Stimulated activated CD4-positive, alpha-beta T cell treated with anti-CD3 and anti-CD28 coated beads, TNF-alpha, amount 100 ng/mL, for 4 hours (primary cell): ENCODE data around the gene FBRS.

ENCODE experiments used
- DNase-seq, 3 experiments: peaks; one replicate each; pipeline ENCODE4 v3.0.0-alpha.2; 2020; ENCODE audit warnings: low read depth in 3 of 3

FBRS gene

GRCh38 chr16:30644334-30644830 lies 13.8 kb upstream of the FBRS start:
- DNase-seq = no peak

GRCh38 chr16:30645727-30646126 lies 12.5 kb upstream of the FBRS start:
- no peak for DNase-seq

GRCh38 chr16:30647274-30647571 lies 11.0 kb upstream of the FBRS start:
- DNase-seq = no peak

- DNase-seq = peak in 2 of 3 experiments; percentile 20 to 33
Observed at GRCh38 chr16:30649725-30650368, 8.4 kb upstream of the FBRS start.

- DNase-seq = peak; percentile 92 to 98 (median 96)
Observed at GRCh38 chr16:30650369-30651123, 7.7 kb upstream of the FBRS start, which contains the start of gene PRR14. Gene PRR14 (plus strand): TSS chr16:30650960. CDS start chr16:30651646, 686 bp downstream.

GRCh38 chr16:30651124-30652004 lies 6.9 kb upstream of the FBRS start:
- peak; percentile 53 to 66 (median 58) for DNase-seq

GRCh38 chr16:30652005-30652296 lies 6.3 kb upstream of the FBRS start:
- no peak for DNase-seq

GRCh38 chr16:30652718-30653117 lies 5.5 kb upstream of the FBRS start:
- no peak for DNase-seq

- no peak for DNase-seq
Observed at GRCh38 chr16:30654856-30655255, 3.4 kb upstream of the FBRS start.

- no peak for DNase-seq
Observed at GRCh38 chr16:30655815-30656347, 2.4 kb upstream of the FBRS start.

- no peak for DNase-seq
Observed at GRCh38 chr16:30656388-30656787, 1.8 kb upstream of the FBRS start.

GRCh38 chr16:30656974-30657865 lies 1.0 kb upstream of the FBRS start:
- no peak for DNase-seq

- peak; percentile 63 to 94 (median 91) for DNase-seq
Observed at GRCh38 chr16:30658731-30659506, 688 bp downstream of the FBRS start.

GRCh38 chr16:30659507-30660423 lies 1.5 kb downstream of the FBRS start:
- DNase-seq = peak in 2 of 3 experiments; percentile 27 to 44

- DNase-seq = peak; percentile 51 to 69 (median 67)
Observed at GRCh38 chr16:30660424-30661261, 2.4 kb downstream of the FBRS start.

- no peak for DNase-seq
Observed at GRCh38 chr16:30662449-30662848, 4.2 kb downstream of the FBRS start.

- DNase-seq = no peak
Observed at GRCh38 chr16:30663038-30663437, 4.8 kb downstream of the FBRS start.

GRCh38 chr16:30663820-30664219 lies 5.6 kb downstream of the FBRS start:
- no peak for DNase-seq
